Omental fat pad (tissue), 4 donors: ENCODE results near the gene DDX20. TPM values are rescaled to one million over a fixed set of nuclear protein-coding genes. Genes with fewer than 3 reads are reported as not detected.

Experiments used
- ATAC-seq: fragments of 150-250 bp; one replicate; pipeline ENCODE4 v1.9.1; 2016; ENCODE audit warnings: mild to moderate bottlenecking, moderate library complexity; ENCODE audit not compliant: low FRiP score
- DNase-seq: peaks from one replicate; pipeline ENCODE4 v3.0.0-alpha.2; 2019; ENCODE audit warnings: low spot score
- CTCF ChIP-seq, 3 donors: fragments of 450-650 bp; IDR thresholded peaks; one replicate each; pipeline ENCODE4 v1.5.1; 2016 to 2017; ENCODE audit warnings: antibody characterized with exemption in 3 of 3, mild to moderate bottlenecking in 3 of 3, moderate library complexity in 2 of 3
- total RNA-seq, 4 donors: library from RNA; depleted of rRNA; stranded (reverse); fragments of >200 nt; gene quantifications; one replicate each; pipeline ENCODE4 v1.1.0, GENCODE V29; 2016

The DDX20 gene
- total RNA-seq, 4 donors from 2014 or later = 12.8 to 24.7 (median 21.3) TPM

GRCh38 chr1:111733183-111733991 is 22.3 kb upstream of the DDX20 start:
- TF ChIP-seq CTCF (IDR thresholded peaks at IDR 0.05) = no peak
- ATAC-seq (no peak), DNase-seq (no peak)

- ATAC-seq (no peak), DNase-seq (no peak)
- no peak for TF ChIP-seq CTCF (IDR thresholded peaks at IDR 0.05)
Observed at GRCh38 chr1:111733992-111734341, 21.7 kb upstream of the DDX20 start.

- DNase-seq (no peak), ATAC-seq (no peak)
- TF ChIP-seq CTCF (IDR thresholded peaks at IDR 0.05) = no peak
Observed at GRCh38 chr1:111734426-111734825, 21.3 kb upstream of the DDX20 start.

- DNase-seq = no peak
- TF ChIP-seq CTCF (IDR thresholded peaks at IDR 0.05) = no peak
- ATAC-seq = no peak
Observed at GRCh38 chr1:111734856-111735255, 20.8 kb upstream of the DDX20 start.

- TF ChIP-seq CTCF (IDR thresholded peaks at IDR 0.05) = no peak
- ATAC-seq = no peak
- no peak for DNase-seq
Observed at GRCh38 chr1:111735321-111735720, 20.4 kb upstream of the DDX20 start.

- DNase-seq (no peak), ATAC-seq (no peak)
- TF ChIP-seq CTCF (IDR thresholded peaks at IDR 0.05) = no peak
Observed at GRCh38 chr1:111735858-111736544, 19.7 kb upstream of the DDX20 start.
